PC-3 (cell line): ENCODE measurements around the gene MYO3B. TPM values are rescaled to one million over a fixed set of nuclear protein-coding genes. Genes with fewer than 3 reads are reported as not detected.

Experiments
- ATAC-seq: fragments of 200-7000 bp; cut with Tn5 transposase; 2 replicates; pipeline ENCODE4 v1.9.1; 2020; ENCODE audit warnings: mild to moderate bottlenecking, moderate library complexity
- BruUV-seq: library from RNA; stranded (reverse); fragments of 400-500 nt; replicated peaks from 2 replicates; lab custom pipeline; 2021; lab: Mats Ljungman, UMichigan
- CTCF ChIA-PET: fragments of 300-600 bp; sonication (Branson Sonifier 250); formaldehyde crosslinking; loops from one replicate; lab custom pipeline; 2022; ENCODE audit warnings: antibody characterized with exemption; lab: Charles Lee
- POLR2A ChIA-PET: fragments of 300-600 bp; sonication (Branson Sonifier 250); formaldehyde crosslinking; loops from one replicate; lab custom pipeline; 2022; ENCODE audit warnings: antibody characterized with exemption; ENCODE audit not compliant: unreplicated experiment; lab: Charles Lee
- DNase-seq: peaks from one replicate; pipeline ENCODE4 v3.0.0-alpha.2; 2015
- H2AFZ ChIP-seq: fragments of 300-600 bp; sonication (generic); 2 replicates; pipeline ENCODE4 v1.6.0; 2016; ENCODE audit warnings: antibody characterized with exemption, low read length
- H3F3A ChIP-seq: fragments of 300-600 bp; sonication (generic); one replicate; pipeline ENCODE4 v1.6.0; 2017; ENCODE audit warnings: antibody characterized with exemption, low read length, control low read depth, mild to moderate bottlenecking; ENCODE audit not compliant: unreplicated experiment
- H3K27ac ChIP-seq: fragments of 300-600 bp; sonication (generic); 2 replicates; pipeline ENCODE4 v1.5.1; 2016; ENCODE audit warnings: mild to moderate bottlenecking, low read length
- H3K27me3 ChIP-seq: fragments of 300-600 bp; sonication (generic); 2 replicates; pipeline ENCODE4 v1.6.1; 2016; ENCODE audit warnings: low read length, mixed read lengths
- H3K36me3 ChIP-seq: fragments of 300-600 bp; sonication (generic); 2 replicates; pipeline ENCODE4 v1.6.1; 2016; ENCODE audit warnings: low read depth, mixed run types, low read length, mixed read lengths
- H3K4me1 ChIP-seq: fragments of 300-600 bp; sonication (generic); 2 replicates; pipeline ENCODE4 v1.5.1; 2016; ENCODE audit warnings: low read length; ENCODE audit not compliant: insufficient read depth
- H3K4me2 ChIP-seq: fragments of 300-600 bp; sonication (generic); 2 replicates; pipeline ENCODE4 v1.6.0; 2016; ENCODE audit warnings: low read length
- H3K4me3 ChIP-seq: fragments of 300-600 bp; sonication (generic); 2 replicates; pipeline ENCODE4 v1.5.1; 2016; ENCODE audit warnings: mild to moderate bottlenecking, low read length, mixed read lengths
- H3K79me2 ChIP-seq: fragments of 300-600 bp; sonication (generic); 2 replicates; pipeline ENCODE4 v1.6.1; 2017; ENCODE audit warnings: low read length, mixed read lengths
- H3K9ac ChIP-seq: fragments of 300-600 bp; sonication (generic); 2 replicates; pipeline ENCODE4 v1.6.0; 2016; ENCODE audit warnings: mild to moderate bottlenecking, low read length
- H3K9me2 ChIP-seq: fragments of 300-600 bp; sonication (generic); replicated peaks from 2 replicates; pipeline ENCODE4 v1.6.1; 2016; ENCODE audit warnings: mixed run types, low read length, mixed read lengths
- H3K9me3 ChIP-seq: fragments of 300-600 bp; sonication (generic); 2 replicates; pipeline ENCODE4 v1.6.1; 2016; ENCODE audit warnings: low read length, mixed read lengths
- H4K20me1 ChIP-seq: fragments of 300-600 bp; sonication (generic); 2 replicates; pipeline ENCODE4 v1.6.1; 2016; ENCODE audit warnings: low read length, mixed read lengths
- EZH2 ChIP-seq: fragments of 300-600 bp; sonication (generic); IDR thresholded peaks from one replicate; pipeline ENCODE4 v1.6.1; 2017; ENCODE audit warnings: antibody characterized with exemption, mild to moderate bottlenecking, low read length; ENCODE audit not compliant: unreplicated experiment
- EZH2phosphoT487 ChIP-seq: fragments of 300-600 bp; sonication (generic); IDR thresholded peaks from 2 replicates; pipeline ENCODE4 v1.6.1; 2018; ENCODE audit warnings: mild to moderate bottlenecking, antibody characterized with exemption, low read length, borderline replicate concordance
- intact Hi-C: fragments of 100-400 bp; cut with micrococcal nuclease; formaldehyde crosslinking; loops from 2 replicates; pipeline ENCODE4 v1.9.0; 2023
- total RNA-seq: library from RNA; depleted of rRNA; stranded (reverse); fragments of >200 nt; gene quantifications from 2 replicates; pipeline ENCODE4 v1.2.3, GENCODE V29; 2014
- TF ChIP-seq, protein P1 (sequence below): fragments of 300-600 bp; sonication (generic); conservative IDR thresholded peaks from 2 replicates; pipeline ENCODE4 v1.5.1; 2017; ENCODE audit warnings: antibody characterized with exemption, low read depth, mild to moderate bottlenecking, low read length

Gene MYO3B
- total RNA-seq, 1 experiment from 2014 or later, result 1.1 TPM

DNA sequence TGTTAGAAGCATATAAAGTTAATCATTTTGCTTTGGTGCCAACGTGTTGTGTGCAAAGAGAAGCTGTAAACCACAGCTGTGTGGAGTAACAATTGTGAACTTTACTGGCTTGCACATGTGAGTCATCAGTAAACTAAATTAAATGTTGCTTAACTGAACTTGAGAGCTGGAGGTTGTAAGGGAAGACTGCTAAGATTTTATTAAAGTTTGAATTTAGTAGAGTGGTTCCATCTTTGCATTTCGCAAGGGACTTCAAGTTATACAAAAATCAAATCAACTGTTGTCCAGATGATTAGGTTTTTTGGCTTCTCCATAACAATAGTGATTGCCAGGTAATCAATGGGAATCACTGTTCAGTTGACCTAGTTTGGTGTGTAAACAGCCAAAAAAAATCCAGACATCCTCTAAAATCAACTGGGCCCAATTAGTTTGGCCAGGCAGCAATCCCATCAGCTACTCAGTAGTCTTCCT is 247.4 kb downstream of the MYO3B start:
- Histone ChIP-seq H3K4me3 (no peak overlapping the region), H3K79me2 (no peaks in the 10 kb centered on the region), H3K4me1 (peaks cover 13% of the 10 kb centered on the region), H3K27me3 (no peaks in the 10 kb centered on the region), H3F3A (no peaks in the 10 kb centered on the region), H3K36me3 (no peaks in the 10 kb centered on the region), H4K20me1 (no peaks in the 10 kb centered on the region), H3K9me2 (no peaks in the 10 kb centered on the region), H3K9ac (no peak overlapping the region), H3K27ac (0 out of 2 replicates have a peak overlapping the region, but pooled peaks have one; percentile 13), H3K9me3 (no peaks in the 10 kb centered on the region), H3K4me2 (peak overlapping the region; percentile 18; the same call in 1 of the 2 replicates), H2AFZ (no peak overlapping the region)
- ATAC-seq (peak; percentile 92), DNase-seq (peak; percentile 89)
- intact Hi-C loops, result no loop called here
- TF ChIP-seq EZH2phosphoT487, result no peak
- TF ChIP-seq, protein P1, sequence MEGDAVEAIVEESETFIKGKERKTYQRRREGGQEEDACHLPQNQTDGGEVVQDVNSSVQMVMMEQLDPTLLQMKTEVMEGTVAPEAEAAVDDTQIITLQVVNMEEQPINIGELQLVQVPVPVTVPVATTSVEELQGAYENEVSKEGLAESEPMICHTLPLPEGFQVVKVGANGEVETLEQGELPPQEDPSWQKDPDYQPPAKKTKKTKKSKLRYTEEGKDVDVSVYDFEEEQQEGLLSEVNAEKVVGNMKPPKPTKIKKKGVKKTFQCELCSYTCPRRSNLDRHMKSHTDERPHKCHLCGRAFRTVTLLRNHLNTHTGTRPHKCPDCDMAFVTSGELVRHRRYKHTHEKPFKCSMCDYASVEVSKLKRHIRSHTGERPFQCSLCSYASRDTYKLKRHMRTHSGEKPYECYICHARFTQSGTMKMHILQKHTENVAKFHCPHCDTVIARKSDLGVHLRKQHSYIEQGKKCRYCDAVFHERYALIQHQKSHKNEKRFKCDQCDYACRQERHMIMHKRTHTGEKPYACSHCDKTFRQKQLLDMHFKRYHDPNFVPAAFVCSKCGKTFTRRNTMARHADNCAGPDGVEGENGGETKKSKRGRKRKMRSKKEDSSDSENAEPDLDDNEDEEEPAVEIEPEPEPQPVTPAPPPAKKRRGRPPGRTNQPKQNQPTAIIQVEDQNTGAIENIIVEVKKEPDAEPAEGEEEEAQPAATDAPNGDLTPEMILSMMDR, result no peak
- no peak for TF ChIP-seq EZH2
- ChIA-PET POLR2A (interaction anchor here (0.6 kb wide), 2 partner anchors 16 to 100 kb away, joined by 3 to 5 read pairs; no protein-coding TSS in a partner anchor), CTCF (interaction anchor here (0.6 to 1.0 kb wide), 3 partner anchors 16 to 131 kb away, joined by 3 to 5 read pairs (median 5); no protein-coding TSS in a partner anchor)
- no TSS peak for BruUV-seq

DNA sequence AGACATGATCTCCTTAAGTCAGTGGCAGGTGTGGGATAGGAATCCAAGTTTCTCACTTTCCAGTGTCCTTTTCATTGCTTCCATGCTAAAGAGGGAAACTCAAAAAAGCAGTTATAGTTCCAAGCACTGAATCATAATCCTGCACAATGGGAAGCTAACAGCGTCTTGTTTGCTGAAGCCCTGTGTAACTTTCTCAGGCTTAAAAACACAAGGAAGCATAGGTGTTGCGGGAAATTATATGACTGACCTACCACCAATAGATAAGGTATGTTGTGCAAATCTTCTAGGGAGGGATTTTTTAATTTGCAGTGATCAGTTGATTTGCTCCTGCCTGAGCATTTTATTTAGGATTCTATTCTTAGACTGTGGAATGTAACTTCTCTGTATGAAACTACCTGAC is 250.9 kb downstream of the MYO3B start:
- TF ChIP-seq EZH2 (no peak), EZH2phosphoT487 (no peak)
- TF ChIP-seq, protein P1, result no peak
- Histone ChIP-seq H3K4me1 (peaks cover 13% of the 10 kb centered on the region), H3K79me2 (no peaks in the 10 kb centered on the region), H2AFZ (no peak overlapping the region), H4K20me1 (no peaks in the 10 kb centered on the region), H3K9ac (no peak overlapping the region), H3K36me3 (no peaks in the 10 kb centered on the region), H3K27me3 (no peaks in the 10 kb centered on the region), H3K4me3 (no peak overlapping the region), H3K9me3 (no peaks in the 10 kb centered on the region), H3K9me2 (no peaks in the 10 kb centered on the region), H3K27ac (no peak overlapping the region), H3K4me2 (no peak overlapping the region), H3F3A (no peaks in the 10 kb centered on the region)
- peak; percentile 16 for DNase-seq
- ChIA-PET CTCF (no interaction called here), POLR2A (no interaction called here)
- ATAC-seq, result no peak
- intact Hi-C loops, result no loop called here
- no TSS peak for BruUV-seq

DNA sequence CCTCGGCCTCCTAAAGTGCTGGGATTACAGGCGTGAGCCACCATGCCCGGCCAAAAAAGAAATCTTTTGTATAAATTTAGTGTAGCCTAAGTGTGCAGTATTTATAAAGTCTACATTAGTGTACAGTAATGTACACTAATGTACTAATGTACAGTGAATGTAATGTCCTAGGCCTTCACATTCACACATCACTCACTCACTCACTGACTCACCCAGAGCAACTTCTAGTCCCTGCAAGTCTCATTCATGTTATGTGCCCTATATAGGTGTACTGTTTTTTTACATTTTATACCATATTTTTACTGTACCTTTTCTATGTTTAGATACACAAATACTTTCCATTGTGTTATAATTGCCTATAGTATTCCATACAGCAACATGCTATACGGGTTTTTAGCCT is 254.9 kb downstream of the MYO3B start:
- intact Hi-C loops, result no loop called here
- Histone ChIP-seq H3K4me2 (no peak overlapping the region), H3K9ac (no peak overlapping the region), H3K4me3 (no peak overlapping the region), H3K4me1 (no peaks in the 10 kb centered on the region), H3F3A (no peaks in the 10 kb centered on the region), H2AFZ (no peak overlapping the region), H3K36me3 (no peaks in the 10 kb centered on the region), H4K20me1 (no peaks in the 10 kb centered on the region), H3K9me3 (no peaks in the 10 kb centered on the region), H3K27ac (no peak overlapping the region), H3K9me2 (no peaks in the 10 kb centered on the region), H3K27me3 (no peaks in the 10 kb centered on the region), H3K79me2 (no peaks in the 10 kb centered on the region)
- DNase-seq, result peak; percentile 32
- no TSS peak for BruUV-seq
- POLR2A ChIA-PET, result no interaction called here
- TF ChIP-seq EZH2 (no peak), EZH2phosphoT487 (no peak)
- TF ChIP-seq, protein P1, result no peak
- CTCF ChIA-PET, result no interaction called here
- no peak for ATAC-seq
